Measurements from ENCODE around the gene RELT.

Gene RELT

DNA sequence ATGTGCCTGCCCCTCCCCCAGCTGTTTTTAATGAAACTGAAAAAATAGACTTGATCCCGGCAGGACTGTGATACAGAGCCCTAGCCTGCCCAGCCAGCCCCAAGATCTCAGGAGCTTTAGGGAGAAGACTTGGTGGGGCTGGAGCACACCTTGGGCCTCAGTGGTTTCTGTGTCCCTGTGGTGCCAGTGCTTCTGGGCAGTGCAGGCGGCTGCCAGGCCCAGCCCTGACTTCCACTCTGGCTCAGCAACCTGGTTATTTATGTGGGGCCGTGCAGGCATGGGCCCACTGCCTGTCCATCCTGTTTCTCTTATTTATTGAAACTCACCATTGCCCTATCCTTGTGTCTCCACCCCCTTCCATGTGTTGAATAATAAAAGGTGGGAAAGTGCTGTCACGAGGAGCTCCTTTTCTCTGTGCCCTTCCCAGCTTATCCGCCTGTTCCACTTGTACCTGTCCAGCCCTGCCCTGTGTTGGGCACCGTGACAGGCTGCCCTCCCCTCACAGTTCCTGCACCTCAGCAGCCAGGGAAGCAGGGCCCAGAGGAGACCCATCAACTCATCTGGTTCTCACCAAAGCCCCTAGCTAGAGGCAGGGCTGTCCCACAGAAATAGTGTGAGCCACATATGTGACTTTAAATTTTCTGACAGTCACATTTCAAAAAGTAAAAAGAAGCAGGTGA, 20.2 kb downstream of the RELT start:
- Histone ChIP-seq H3K4me3 (ENCODE audit: low read length) (no peak overlapping the region), H3F3A (ENCODE audit: control insufficient read depth, insufficient read depth) (peaks cover 4% of the 10 kb centered on the region; the same call in 1 of the 2 replicates), H3K27me3 (ENCODE audit: control insufficient read depth, low read length) (no peaks in the 10 kb centered on the region), H3K27ac (ENCODE audit: low read depth, low read length) (no peak overlapping the region), H3K36me3 (ENCODE audit: control insufficient read depth, low read length) (peaks cover 75% of the 10 kb centered on the region), H4K20me1 (ENCODE audit: control insufficient read depth, insufficient read depth, low read depth, low read length) (no peaks in the 10 kb centered on the region), H3K4me1 (ENCODE audit: control insufficient read depth, low read length) (no peaks in the 10 kb centered on the region), H3K79me2 (ENCODE audit: control insufficient read depth, low read length) (no peaks in the 10 kb centered on the region), H3K9me2 (replicated peaks; ENCODE audit: control insufficient read depth, low read length) (no peaks in the 10 kb centered on the region), H3K9me3 (ENCODE audit: control insufficient read depth, insufficient read depth, low read length) (no peaks in the 10 kb centered on the region), H3K4me2 (ENCODE audit: low read length) (no peak overlapping the region)
- no peak for TF ChIP-seq EZH2phosphoT487 (IDR thresholded peaks at IDR 0.05; ENCODE audit: borderline replicate concordance, low read length)
- TF ChIP-seq, protein P1, sequence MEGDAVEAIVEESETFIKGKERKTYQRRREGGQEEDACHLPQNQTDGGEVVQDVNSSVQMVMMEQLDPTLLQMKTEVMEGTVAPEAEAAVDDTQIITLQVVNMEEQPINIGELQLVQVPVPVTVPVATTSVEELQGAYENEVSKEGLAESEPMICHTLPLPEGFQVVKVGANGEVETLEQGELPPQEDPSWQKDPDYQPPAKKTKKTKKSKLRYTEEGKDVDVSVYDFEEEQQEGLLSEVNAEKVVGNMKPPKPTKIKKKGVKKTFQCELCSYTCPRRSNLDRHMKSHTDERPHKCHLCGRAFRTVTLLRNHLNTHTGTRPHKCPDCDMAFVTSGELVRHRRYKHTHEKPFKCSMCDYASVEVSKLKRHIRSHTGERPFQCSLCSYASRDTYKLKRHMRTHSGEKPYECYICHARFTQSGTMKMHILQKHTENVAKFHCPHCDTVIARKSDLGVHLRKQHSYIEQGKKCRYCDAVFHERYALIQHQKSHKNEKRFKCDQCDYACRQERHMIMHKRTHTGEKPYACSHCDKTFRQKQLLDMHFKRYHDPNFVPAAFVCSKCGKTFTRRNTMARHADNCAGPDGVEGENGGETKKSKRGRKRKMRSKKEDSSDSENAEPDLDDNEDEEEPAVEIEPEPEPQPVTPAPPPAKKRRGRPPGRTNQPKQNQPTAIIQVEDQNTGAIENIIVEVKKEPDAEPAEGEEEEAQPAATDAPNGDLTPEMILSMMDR (IDR thresholded peaks at IDR 0.05; ENCODE audit: low read depth, low read length, poor library complexity, severe bottlenecking) = no peak

DNA sequence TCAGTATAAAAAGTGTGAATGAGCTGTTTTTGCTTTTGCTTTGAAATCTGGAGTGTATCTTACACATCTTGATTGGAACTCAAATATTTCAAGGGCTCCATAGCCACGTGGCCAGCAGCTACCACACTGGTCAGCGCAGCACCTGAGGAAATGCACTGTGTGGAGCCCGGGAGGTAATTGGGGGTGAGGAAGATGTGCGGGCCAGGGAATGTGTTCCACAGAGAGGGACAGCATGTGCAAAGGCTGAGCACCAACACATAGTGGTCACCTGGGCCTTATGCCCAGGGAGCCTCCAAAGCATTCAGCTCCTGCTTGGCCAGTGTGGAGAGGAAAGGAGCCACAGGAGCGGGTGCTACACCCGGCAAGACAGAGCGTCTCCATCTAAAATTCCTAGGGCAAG, 20.8 kb downstream of the RELT start:
- Histone ChIP-seq H3K4me1 (ENCODE audit: control insufficient read depth, low read length) (no peaks in the 10 kb centered on the region), H3K36me3 (ENCODE audit: control insufficient read depth, low read length) (peaks cover 71% of the 10 kb centered on the region), H3F3A (ENCODE audit: control insufficient read depth, insufficient read depth) (peaks cover 4% of the 10 kb centered on the region; the same call in 1 of the 2 replicates), H3K4me2 (ENCODE audit: low read length) (no peak overlapping the region), H3K9me2 (replicated peaks; ENCODE audit: control insufficient read depth, low read length) (no peaks in the 10 kb centered on the region), H3K9me3 (ENCODE audit: control insufficient read depth, insufficient read depth, low read length) (no peaks in the 10 kb centered on the region), H3K27ac (ENCODE audit: low read depth, low read length) (no peak overlapping the region), H3K79me2 (ENCODE audit: control insufficient read depth, low read length) (no peaks in the 10 kb centered on the region), H3K27me3 (ENCODE audit: control insufficient read depth, low read length) (no peaks in the 10 kb centered on the region), H4K20me1 (ENCODE audit: control insufficient read depth, insufficient read depth, low read depth, low read length) (no peaks in the 10 kb centered on the region), H3K4me3 (ENCODE audit: low read length) (no peak overlapping the region)
- TF ChIP-seq, protein P1 (IDR thresholded peaks at IDR 0.05; ENCODE audit: low read depth, low read length, poor library complexity, severe bottlenecking) = no peak
- TF ChIP-seq EZH2phosphoT487 (IDR thresholded peaks at IDR 0.05; ENCODE audit: borderline replicate concordance, low read length) = no peak

GRCh38 chr11:73397468-73398131, 21.4 kb downstream of the RELT start:
- Histone ChIP-seq H3K4me3 (ENCODE audit: low read length) (no peak overlapping the region), H3K9me3 (ENCODE audit: control insufficient read depth, insufficient read depth, low read length) (no peaks in the 10 kb centered on the region), H3K4me1 (ENCODE audit: control insufficient read depth, low read length) (no peaks in the 10 kb centered on the region), H3K27me3 (ENCODE audit: control insufficient read depth, low read length) (no peaks in the 10 kb centered on the region), H3F3A (ENCODE audit: control insufficient read depth, insufficient read depth) (peaks cover 4% of the 10 kb centered on the region; the same call in 1 of the 2 replicates), H4K20me1 (ENCODE audit: control insufficient read depth, insufficient read depth, low read depth, low read length) (no peaks in the 10 kb centered on the region), H3K36me3 (ENCODE audit: control insufficient read depth, low read length) (peaks cover 67% of the 10 kb centered on the region), H3K79me2 (ENCODE audit: control insufficient read depth, low read length) (no peaks in the 10 kb centered on the region), H3K9me2 (replicated peaks; ENCODE audit: control insufficient read depth, low read length) (no peaks in the 10 kb centered on the region), H3K4me2 (ENCODE audit: low read length) (no peak overlapping the region), H3K27ac (ENCODE audit: low read depth, low read length) (no peak overlapping the region)
- TF ChIP-seq, protein P1 (IDR thresholded peaks at IDR 0.05; ENCODE audit: low read depth, low read length, poor library complexity, severe bottlenecking) = no peak
- no peak for TF ChIP-seq EZH2phosphoT487 (IDR thresholded peaks at IDR 0.05; ENCODE audit: borderline replicate concordance, low read length)

Data from DOHH2 (cell line).